ENCODE data around the gene KIRREL1. TPM values are rescaled to one million over a fixed set of nuclear protein-coding genes. Genes with fewer than 3 reads are reported as not detected.
A peak's percentile ranks its signal among the peaks of the same experiment; 100 is the strongest.

KIRREL1 gene
- total RNA-seq, 2 donors from 2014 or later = not detected

GRCh38 chr1:158112994-158113758 is 119.7 kb downstream of the KIRREL1 start:
- Mint-ChIP-seq H3K27me3 (peaks cover 45 to 59% of the 10 kb centered on the region in 2 donors), H3K27ac (no peak overlapping the region), H3K9me3 (no peaks in the 10 kb centered on the region), H3K36me3 (peaks cover 10% of the 10 kb centered on the region), H3K4me3 (peak overlapping the region; percentile 82), H3K4me1 (ENCODE audit: low read depth in 2 of 2) (peaks cover 11% of the 10 kb centered on the region in 2 donors)
- DNase-seq (ENCODE audit: low spot score) (no peak), ATAC-seq (peak; percentile 63 to 76)

DNA sequence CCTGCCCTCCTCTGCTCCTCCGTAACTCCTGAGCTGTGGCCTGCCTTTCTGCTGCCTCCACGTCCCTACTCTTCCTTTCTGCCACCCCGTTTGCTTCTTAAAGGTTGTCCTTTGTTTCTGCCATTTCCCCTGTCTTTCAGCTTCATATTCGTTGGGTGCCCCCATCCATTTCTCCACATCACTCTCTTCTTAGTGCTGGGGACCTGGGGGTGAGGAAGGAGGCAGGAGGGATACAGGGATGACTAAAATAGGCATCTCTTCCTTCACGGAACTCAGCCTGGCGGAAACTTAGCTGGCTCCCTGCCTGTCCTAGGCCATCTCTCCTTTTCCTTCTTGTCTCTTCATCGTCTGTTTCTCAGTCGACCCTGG is 120.3 kb downstream of the KIRREL1 start:
- Mint-ChIP-seq H3K4me1 (ENCODE audit: low read depth in 2 of 2) (peaks cover 11 to 15% of the 10 kb centered on the region in 2 donors), H3K36me3 (peaks cover 10% of the 10 kb centered on the region), H3K4me3 (peak overlapping the region; percentile 82), H3K27me3 (peaks cover 51 to 65% of the 10 kb centered on the region in 2 donors), H3K27ac (peak overlapping the region in 1 of 2 donors; percentile 38), H3K9me3 (no peaks in the 10 kb centered on the region)
- ATAC-seq (no peak), DNase-seq (ENCODE audit: low spot score) (no peak)

GRCh38 chr1:158115126-158115525 is 121.7 kb downstream of the KIRREL1 start:
- peaks cover 11 to 15% of the 10 kb centered on the region in 2 donors for H3K4me1 Mint-ChIP-seq (ENCODE audit: low read depth in 2 of 2)
- no peak for ATAC-seq
- H3K4me3 Mint-ChIP-seq = no peak overlapping the region
- no peak overlapping the region for H3K27ac Mint-ChIP-seq
- peaks cover 56 to 76% of the 10 kb centered on the region in 2 donors for H3K27me3 Mint-ChIP-seq
- no peak for DNase-seq (ENCODE audit: low spot score)
- H3K36me3 Mint-ChIP-seq = peaks cover 10% of the 10 kb centered on the region
- H3K9me3 Mint-ChIP-seq = no peaks in the 10 kb centered on the region

DNA sequence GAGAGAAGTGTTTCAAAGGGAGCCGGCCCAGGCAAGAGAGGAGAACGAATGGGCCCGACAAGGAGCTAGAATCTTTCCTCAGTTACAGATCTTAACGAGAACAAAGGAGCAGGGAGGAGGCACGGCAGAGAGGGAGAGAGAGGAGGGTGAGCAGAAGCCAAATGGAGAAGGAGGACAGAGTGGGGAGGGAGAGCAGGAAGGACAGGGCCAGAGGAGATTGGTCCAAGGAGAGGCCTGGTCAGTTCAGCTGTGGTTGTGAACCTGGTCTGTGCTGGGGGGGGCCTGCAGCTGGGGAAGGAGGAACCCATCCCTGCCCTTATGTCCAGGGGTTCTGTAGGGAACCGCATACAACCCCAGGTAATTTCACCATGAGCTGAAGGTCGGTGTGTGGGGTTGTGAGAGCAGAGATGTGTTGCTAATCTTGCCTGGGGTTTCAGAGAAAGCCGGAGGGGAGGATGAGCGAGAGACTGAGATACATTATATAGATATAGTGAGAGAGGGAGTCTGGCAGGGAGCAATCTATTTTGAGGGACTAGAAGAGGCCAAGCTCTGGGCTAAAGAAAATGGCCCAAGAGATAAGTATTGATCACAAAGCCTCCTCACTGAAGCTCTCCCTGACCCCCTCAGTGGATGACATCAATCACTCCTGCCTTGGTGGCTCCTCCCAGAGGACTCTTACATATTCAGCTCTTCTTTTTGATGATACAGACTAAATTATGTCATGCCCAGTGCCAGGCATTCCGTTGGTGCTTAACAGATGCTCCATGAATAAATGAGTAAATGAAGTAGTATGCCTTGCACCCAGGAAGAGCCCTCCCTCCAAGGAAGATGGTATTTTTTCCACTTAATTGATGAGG is 123.1 kb downstream of the KIRREL1 start:
- Mint-ChIP-seq H3K27ac (no peak overlapping the region), H3K4me1 (ENCODE audit: low read depth in 2 of 2) (peaks cover 11 to 15% of the 10 kb centered on the region in 2 donors), H3K27me3 (peaks cover 59 to 79% of the 10 kb centered on the region in 2 donors), H3K9me3 (no peaks in the 10 kb centered on the region), H3K36me3 (peaks cover 10% of the 10 kb centered on the region), H3K4me3 (no peak overlapping the region)
- ATAC-seq (no peak), DNase-seq (ENCODE audit: low spot score) (no peak)

DNA sequence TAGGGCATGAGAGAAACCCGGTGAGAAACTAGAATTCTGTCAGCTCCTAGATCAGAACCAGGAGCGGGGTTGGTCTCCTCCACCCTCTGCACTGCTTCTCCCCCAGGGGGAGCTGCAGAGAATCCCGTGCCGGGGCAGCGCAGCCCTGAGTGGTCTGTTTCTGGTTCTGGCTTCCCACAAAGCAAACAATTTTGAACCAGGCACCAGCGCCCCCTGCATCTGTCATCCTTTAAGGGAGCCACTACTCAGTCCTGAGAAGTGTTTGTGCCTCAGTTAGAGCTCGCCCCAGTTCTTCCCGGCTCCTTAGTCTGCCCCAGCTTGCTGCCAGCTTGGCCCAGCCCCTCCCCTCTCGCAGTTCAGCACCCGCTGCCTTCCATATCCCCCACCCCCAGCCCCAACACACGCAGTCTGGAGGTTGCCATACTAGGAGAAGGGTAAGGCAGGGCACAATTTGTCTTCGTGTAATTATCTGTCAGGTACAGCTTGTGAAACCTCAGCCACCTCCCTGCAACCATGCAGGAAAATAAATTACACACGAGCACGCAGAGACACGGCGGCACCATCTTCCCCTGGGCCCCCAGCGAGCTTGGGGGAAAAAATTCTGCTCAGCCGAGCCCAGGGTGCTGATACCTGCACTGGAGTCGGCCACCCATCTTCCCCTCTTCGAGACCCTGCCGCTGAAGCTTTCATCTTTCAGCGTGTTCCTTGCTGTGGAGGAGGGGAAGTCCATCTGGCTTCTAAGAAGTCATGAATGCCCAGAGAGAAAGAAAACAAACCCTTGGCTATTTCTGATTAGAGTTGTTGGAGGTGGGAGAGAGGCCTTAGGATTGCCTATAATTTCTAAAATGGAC is 124.6 kb downstream of the KIRREL1 start:
- ATAC-seq = peak in 1 of 2 donors; percentile 41
- H3K9me3 Mint-ChIP-seq = no peaks in the 10 kb centered on the region
- H3K36me3 Mint-ChIP-seq = no peaks in the 10 kb centered on the region
- H3K4me3 Mint-ChIP-seq = no peak overlapping the region
- peaks cover 7 to 12% of the 10 kb centered on the region in 2 donors for H3K4me1 Mint-ChIP-seq (ENCODE audit: low read depth in 2 of 2)
- DNase-seq (ENCODE audit: low spot score) = no peak
- H3K27me3 Mint-ChIP-seq = peaks cover 46 to 64% of the 10 kb centered on the region in 2 donors
- no peak overlapping the region for H3K27ac Mint-ChIP-seq

DNA sequence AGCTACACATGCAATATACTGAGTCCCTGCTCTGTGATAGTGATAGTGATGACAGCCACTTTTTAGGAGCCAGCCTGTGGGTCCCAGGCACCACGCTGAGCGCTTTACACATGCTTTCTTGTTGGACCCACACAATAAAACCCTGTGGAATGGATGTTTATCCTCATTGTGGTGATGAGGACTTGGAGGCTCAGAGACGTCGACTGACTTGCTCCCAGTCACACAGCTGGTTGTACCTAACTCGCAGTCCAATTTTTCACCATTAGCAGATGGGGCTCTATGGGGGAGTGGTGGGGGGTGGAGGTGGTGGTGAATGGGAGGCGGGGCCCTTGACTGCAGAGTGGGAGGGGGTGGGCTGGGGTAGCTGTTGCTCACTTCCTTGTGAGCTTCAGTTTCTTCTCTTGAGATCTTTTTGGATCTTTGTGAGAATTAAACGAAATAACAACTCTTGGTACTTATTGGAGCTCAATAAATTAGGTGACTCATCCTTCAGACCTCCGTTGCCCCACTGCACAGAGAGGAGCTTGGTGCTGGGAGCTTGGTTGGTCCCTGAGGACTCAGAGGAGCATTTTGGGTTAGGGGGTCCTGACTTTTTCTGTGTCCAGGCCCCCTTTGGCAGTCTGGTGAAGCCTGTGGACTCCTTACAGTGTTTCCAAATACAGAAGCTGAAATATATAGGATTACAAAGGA is 125.4 kb downstream of the KIRREL1 start:
- no peaks in the 10 kb centered on the region for H3K36me3 Mint-ChIP-seq
- H3K27me3 Mint-ChIP-seq = peaks cover 43 to 58% of the 10 kb centered on the region in 2 donors
- no peak overlapping the region for H3K4me3 Mint-ChIP-seq
- no peaks in the 10 kb centered on the region for H3K9me3 Mint-ChIP-seq
- ATAC-seq (no peak), DNase-seq (ENCODE audit: low spot score) (no peak)
- peaks cover 3 to 9% of the 10 kb centered on the region in 2 donors for H3K4me1 Mint-ChIP-seq (ENCODE audit: low read depth in 2 of 2)
- no peak overlapping the region for H3K27ac Mint-ChIP-seq

DNA sequence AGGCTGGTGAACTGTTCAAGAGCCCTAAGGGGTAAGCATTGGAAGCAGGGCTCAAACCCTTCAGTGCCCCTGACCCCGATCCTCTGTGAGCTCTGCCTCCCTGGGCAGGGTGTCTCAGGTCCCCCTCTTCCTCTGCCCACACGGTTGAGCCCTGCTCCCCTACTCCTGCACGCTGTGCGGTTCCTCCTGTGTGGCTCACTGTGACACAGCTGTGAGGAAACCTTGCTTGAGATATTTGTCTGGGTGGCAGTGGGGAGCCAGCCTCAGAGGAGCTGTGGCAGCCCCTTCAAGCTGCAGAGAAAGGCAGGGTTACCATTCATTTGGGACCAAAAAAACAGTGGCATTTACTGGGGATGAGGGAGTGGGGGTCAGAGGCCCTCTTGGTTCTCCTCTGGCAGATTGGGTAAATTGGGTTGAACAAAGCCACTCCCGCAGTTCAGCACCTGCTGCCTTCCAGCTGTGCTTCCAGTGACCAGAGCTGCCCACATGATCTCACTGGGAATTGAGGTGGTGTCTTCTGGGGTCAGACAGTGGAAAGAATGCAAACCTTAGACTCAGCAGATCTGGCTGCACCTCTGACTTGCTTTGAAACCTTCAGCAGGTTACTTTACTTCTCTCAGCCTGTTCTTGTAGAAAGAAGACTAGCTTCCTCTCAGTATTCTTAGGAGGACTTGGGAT is 126.7 kb downstream of the KIRREL1 start:
- Mint-ChIP-seq H3K4me3 (no peak overlapping the region), H3K27ac (no peak overlapping the region), H3K27me3 (peaks cover 47 to 63% of the 10 kb centered on the region in 2 donors), H3K4me1 (ENCODE audit: low read depth in 2 of 2) (peaks cover 0 to 8% of the 10 kb centered on the region in 2 donors), H3K9me3 (no peaks in the 10 kb centered on the region), H3K36me3 (no peaks in the 10 kb centered on the region)
- no peak for DNase-seq (ENCODE audit: low spot score)
- no peak for ATAC-seq

GRCh38 chr1:158121604-158122254 is 128.3 kb downstream of the KIRREL1 start:
- H3K27ac Mint-ChIP-seq = no peak overlapping the region
- peaks cover 43 to 57% of the 10 kb centered on the region in 2 donors for H3K27me3 Mint-ChIP-seq
- no peak for ATAC-seq
- H3K4me3 Mint-ChIP-seq = no peak overlapping the region
- H3K9me3 Mint-ChIP-seq = no peaks in the 10 kb centered on the region
- no peaks in the 10 kb centered on the region for H3K36me3 Mint-ChIP-seq
- H3K4me1 Mint-ChIP-seq (ENCODE audit: low read depth in 2 of 2) = peaks cover 0 to 11% of the 10 kb centered on the region in 2 donors
- no peak for DNase-seq (ENCODE audit: low spot score)

DNA sequence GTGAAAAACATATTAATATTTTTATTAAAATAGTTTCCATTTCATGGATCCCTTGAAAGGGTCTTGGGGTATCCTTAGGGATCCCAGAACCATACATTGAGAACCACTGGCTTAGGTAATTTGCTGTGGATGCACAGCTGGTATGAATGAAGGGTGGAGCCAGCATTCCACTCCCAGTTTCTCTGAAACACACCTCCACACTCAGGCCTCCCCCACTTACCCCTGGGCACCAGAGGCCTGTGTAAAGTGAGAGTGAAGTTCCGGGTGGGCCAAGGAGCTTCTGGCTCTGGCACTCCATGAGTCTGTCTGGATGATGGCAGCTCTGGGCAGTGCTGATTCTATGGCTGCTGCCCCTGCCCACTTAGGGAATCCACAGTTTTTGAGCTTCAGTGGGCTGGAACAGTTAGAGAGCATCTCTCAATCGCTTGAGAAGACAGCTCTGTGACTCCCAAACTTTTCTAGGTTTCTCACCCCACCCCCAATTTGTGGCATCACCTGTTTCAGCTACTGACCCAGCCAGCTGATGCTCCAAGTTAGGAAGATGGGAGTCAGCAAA is 129.5 kb downstream of the KIRREL1 start:
- peaks cover 41 to 62% of the 10 kb centered on the region in 2 donors for H3K27me3 Mint-ChIP-seq
- peaks cover 0 to 11% of the 10 kb centered on the region in 2 donors for H3K4me1 Mint-ChIP-seq (ENCODE audit: low read depth in 2 of 2)
- H3K9me3 Mint-ChIP-seq = no peaks in the 10 kb centered on the region
- H3K36me3 Mint-ChIP-seq = no peaks in the 10 kb centered on the region
- H3K27ac Mint-ChIP-seq = no peak overlapping the region
- ATAC-seq (no peak), DNase-seq (ENCODE audit: low spot score) (no peak)
- H3K4me3 Mint-ChIP-seq = no peak overlapping the region

DNA sequence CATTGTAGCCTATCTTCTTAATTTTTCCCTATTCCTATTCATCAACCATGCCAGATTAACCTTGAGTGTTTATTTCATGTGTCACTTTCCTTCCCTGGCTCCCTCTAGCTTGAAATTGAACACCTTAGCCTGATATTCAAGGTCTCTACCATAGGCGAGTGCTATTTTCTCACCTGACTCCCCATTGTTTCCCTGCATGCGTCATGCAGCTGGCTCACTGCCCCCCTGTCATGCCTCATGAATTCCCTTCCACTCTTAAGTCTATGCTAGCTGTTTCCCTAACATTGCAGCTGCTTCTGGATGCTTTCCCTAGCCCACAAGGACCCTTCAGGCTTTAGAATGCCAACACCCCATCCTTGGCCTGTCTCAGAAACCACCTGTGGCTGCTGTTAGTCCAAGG is 130.6 kb downstream of the KIRREL1 start:
- Mint-ChIP-seq H3K9me3 (no peaks in the 10 kb centered on the region), H3K27me3 (peaks cover 33 to 52% of the 10 kb centered on the region in 2 donors), H3K27ac (no peak overlapping the region), H3K4me1 (ENCODE audit: low read depth in 2 of 2) (peaks cover 0 to 5% of the 10 kb centered on the region in 2 donors), H3K4me3 (no peak overlapping the region), H3K36me3 (no peaks in the 10 kb centered on the region)
- ATAC-seq = no peak
- DNase-seq (ENCODE audit: low spot score) = no peak

GRCh38 chr1:158124999-158125398 is 131.6 kb downstream of the KIRREL1 start:
- ATAC-seq (peak; percentile 85), DNase-seq (ENCODE audit: low spot score) (peak; percentile 77)
- H3K4me1 Mint-ChIP-seq (ENCODE audit: low read depth in 2 of 2) = peaks cover 0 to 5% of the 10 kb centered on the region in 2 donors
- H3K27me3 Mint-ChIP-seq = peaks cover 29 to 51% of the 10 kb centered on the region in 2 donors
- H3K27ac Mint-ChIP-seq = no peak overlapping the region
- H3K4me3 Mint-ChIP-seq = no peak overlapping the region
- no peaks in the 10 kb centered on the region for H3K9me3 Mint-ChIP-seq
- H3K36me3 Mint-ChIP-seq = no peaks in the 10 kb centered on the region

DNA sequence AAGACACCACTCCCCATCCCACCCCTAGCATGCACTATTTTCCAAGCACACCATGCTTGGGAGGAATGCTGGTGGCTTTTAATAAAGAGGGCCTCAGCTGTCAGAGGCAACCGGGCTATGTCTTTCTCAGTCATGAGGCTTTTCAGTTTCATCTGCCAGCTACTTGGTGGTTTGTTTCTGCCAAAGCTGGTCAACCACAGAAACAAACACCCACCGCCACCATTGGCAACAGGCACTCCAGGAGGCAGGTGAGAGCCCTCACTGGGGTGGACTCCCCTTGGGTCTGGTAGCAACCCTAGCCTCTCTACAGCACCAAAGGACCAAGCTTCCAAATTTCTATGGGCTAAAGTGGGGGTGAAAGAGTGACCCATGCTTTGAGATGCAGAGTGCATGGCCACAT is 133.0 kb downstream of the KIRREL1 start:
- Mint-ChIP-seq H3K27me3 (peaks cover 20 to 47% of the 10 kb centered on the region in 2 donors), H3K27ac (no peak overlapping the region), H3K9me3 (no peaks in the 10 kb centered on the region), H3K4me1 (ENCODE audit: low read depth in 2 of 2) (peaks cover 0 to 5% of the 10 kb centered on the region in 2 donors), H3K36me3 (no peaks in the 10 kb centered on the region), H3K4me3 (no peak overlapping the region)
- ATAC-seq (no peak), DNase-seq (ENCODE audit: low spot score) (no peak)

Data from natural killer cell treated with Interleukin-12 subunit alpha and Interleukin-12 subunit beta and Interleukin-15 and Interleukin-18, amount 100 ng/mL, for 72 hours (primary cell).